C4-2B (cell line): ENCODE results near the gene F2.

ENCODE experiments used
- H3K27ac ChIP-seq: fragments of 450-650 bp; 2 replicates; pipeline ENCODE4 v1.5.1; 2017
- CTCF ChIP-seq: fragments of 450-650 bp; conservative IDR thresholded peaks from 2 replicates; pipeline ENCODE4 v1.5.1; 2017; ENCODE audit warnings: mild to moderate bottlenecking
- ZFX ChIP-seq: fragments of 450-650 bp; IDR thresholded peaks from 2 replicates; pipeline ENCODE4 v1.6.1; 2017

F2 gene

GRCh38 chr11:46686886-46687795 lies 31.9 kb upstream of the F2 start:
- TF ChIP-seq CTCF (no peak), ZFX (no peak)
- no peak overlapping the region for H3K27ac ChIP-seq

DNA sequence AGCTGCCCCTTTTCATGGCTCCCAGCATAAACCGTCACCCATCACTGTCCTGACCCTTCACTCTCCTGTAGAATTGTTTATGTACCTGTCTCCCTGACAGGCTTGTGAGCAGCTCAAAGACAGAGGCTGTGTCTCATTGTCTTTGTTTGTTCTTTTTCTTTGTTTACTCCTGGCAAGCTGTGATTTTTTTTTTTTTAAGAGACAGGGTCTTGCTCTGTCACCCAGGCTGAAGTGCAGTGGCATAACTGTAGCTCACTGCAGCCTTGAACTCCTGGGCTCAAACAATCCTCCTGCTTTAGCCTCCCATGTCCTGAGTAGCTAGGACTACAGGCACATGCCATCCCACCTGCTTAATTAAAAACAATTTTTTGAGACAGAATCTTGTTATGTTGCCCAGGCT lies 28.3 kb upstream of the F2 start:
- no peak overlapping the region for H3K27ac ChIP-seq
- TF ChIP-seq ZFX, result no peak
- TF ChIP-seq CTCF, result no peak

GRCh38 chr11:46692450-46692849 lies 26.6 kb upstream of the F2 start:
- TF ChIP-seq CTCF (no peak), ZFX (no peak)
- H3K27ac ChIP-seq, result no peak overlapping the region

- TF ChIP-seq ZFX (no peak), CTCF (no peak)
- no peak overlapping the region for H3K27ac ChIP-seq
These were observed 25.4 kb upstream of the F2 start for GRCh38 chr11:46693597-46694012.

DNA sequence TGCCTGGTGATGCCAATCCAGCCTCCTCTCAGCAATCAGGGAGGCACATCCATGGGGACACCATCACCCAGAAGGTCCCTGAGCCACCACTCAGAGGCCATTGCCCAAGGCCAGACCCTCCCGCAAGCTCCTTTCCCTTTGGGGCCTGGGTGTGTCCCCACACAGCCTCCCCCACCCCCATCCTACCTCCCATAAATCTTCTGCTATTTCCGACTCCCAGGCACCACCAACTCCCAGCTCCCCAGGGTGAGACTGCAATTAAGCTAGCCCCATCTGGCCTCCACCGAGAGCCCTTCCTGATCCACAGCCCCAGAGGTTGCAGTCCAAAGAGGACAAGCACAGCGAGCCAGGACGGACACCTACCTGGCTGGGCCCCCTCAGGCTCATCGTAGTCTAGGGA lies 24.9 kb upstream of the F2 start:
- TF ChIP-seq CTCF (no peak), ZFX (no peak)
- no peak overlapping the region for H3K27ac ChIP-seq

- TF ChIP-seq ZFX (no peak), CTCF (no peak)
- H3K27ac ChIP-seq, result no peak overlapping the region
These were observed 24.4 kb upstream of the F2 start for GRCh38 chr11:46694607-46695006.

DNA sequence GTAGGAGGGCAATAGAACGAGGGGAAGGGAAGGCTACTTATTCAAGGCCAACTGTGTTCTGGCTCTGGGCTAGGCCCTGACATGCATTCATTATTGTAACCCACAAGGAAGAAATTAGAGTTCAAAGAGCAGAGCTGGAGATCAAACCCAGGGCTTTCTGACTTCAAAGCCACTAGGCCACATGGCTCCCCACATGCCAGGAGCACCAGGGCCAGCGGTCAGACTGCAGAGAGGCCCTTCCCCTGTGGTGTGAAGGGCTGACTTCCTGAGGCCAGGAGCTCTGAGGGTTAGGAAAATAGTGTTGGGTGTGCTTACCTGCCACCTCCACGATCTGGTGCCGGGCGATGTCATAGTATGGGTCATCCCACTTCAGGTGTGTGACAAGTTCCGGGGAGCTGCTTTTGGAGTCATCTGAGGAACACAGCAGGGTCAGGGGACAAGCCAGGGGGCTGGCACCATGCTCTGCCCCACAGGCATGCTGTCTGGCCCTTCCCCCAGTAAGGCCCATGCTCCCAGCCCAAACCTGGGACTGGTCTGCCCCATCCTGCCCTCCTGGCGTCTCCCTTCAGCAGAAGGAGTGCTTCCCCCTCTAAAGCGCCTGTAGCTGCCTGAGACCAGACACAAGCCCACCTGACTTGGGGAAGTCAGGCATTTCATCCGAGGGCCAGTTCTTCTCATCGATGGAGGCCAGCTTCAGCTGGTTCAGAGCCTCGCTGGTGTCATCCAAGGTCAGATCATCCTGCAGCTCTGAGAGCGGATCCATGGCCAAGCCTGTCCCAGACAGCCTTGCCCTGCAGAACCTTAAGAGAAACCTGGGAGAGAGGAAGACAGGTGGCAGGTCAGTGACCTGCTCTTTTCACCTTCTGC lies 23.4 kb upstream of the F2 start:
- TF ChIP-seq ZFX (no peak), CTCF (no peak)
- no peak overlapping the region for H3K27ac ChIP-seq
